Natural killer cell (primary cell): ENCODE measurements around the gene SEMA7A. TPM values are rescaled to one million over a fixed set of nuclear protein-coding genes. Genes with fewer than 3 reads are reported as not detected.

Experiments
- ATAC-seq, 3 donors: fragments of 150-1000 bp in 2 of 3; fragments of 200-7000 bp in 1 of 3; cut with Tn5 transposase; 1 replicate in 1 of 3; 2 replicates in 2 of 3; pipeline ENCODE4 v1.10.0; 2021; ENCODE audit warnings: mild to moderate bottlenecking in 2 of 3, moderate library complexity in 2 of 3
- DNase-seq, 2 donors: peaks; one replicate each; pipeline versions ENCODE4 v3.0.0 to v3.0.0-alpha.2; 2013 to 2021; ENCODE audit warnings: mixed read lengths in 1 of 2
- H3K27ac ChIP-seq: one replicate; pipeline ENCODE4 v1.5.1; 2013; ENCODE audit warnings: mild to moderate bottlenecking, low read length
- H3K27me3 ChIP-seq: one replicate; pipeline ENCODE4 v1.6.1; 2013; ENCODE audit warnings: low read length; ENCODE audit not compliant: control insufficient read depth, insufficient read depth
- H3K36me3 ChIP-seq: one replicate; pipeline ENCODE4 v1.6.1; 2013; ENCODE audit warnings: low read length; ENCODE audit not compliant: control insufficient read depth, insufficient read depth
- H3K4me1 ChIP-seq: one replicate; pipeline ENCODE4 v1.6.1; 2013; ENCODE audit warnings: low read length; ENCODE audit not compliant: control insufficient read depth, insufficient read depth
- H3K4me3 ChIP-seq: one replicate; pipeline ENCODE4 v1.5.1; 2013; ENCODE audit warnings: low read length
- H3K9me3 ChIP-seq: one replicate; pipeline ENCODE4 v1.6.1; 2013; ENCODE audit warnings: low read length; ENCODE audit not compliant: control insufficient read depth, insufficient read depth
- H3K27ac Mint-ChIP-seq, 2 donors: one replicate each; pipeline ENCODE4 v1.8.0; 2022; ENCODE audit warnings: mild to moderate bottlenecking in 2 of 2, mixed read lengths in 2 of 2, moderate library complexity in 1 of 2
- H3K27me3 Mint-ChIP-seq, 2 donors: one replicate each; pipeline ENCODE4 v1.8.0; 2022; ENCODE audit warnings: low read depth in 2 of 2, mixed read lengths in 2 of 2
- H3K36me3 Mint-ChIP-seq: one replicate; pipeline ENCODE4 v1.8.0; 2022; ENCODE audit warnings: mixed read lengths
- H3K4me1 Mint-ChIP-seq, 2 donors: one replicate each; pipeline ENCODE4 v1.8.0; 2022; ENCODE audit warnings: mixed read lengths in 2 of 2
- H3K4me3 Mint-ChIP-seq: one replicate; pipeline ENCODE4 v1.8.0; 2022; ENCODE audit warnings: mild to moderate bottlenecking, moderate library complexity, mixed read lengths
- H3K9me3 Mint-ChIP-seq, 2 donors: one replicate each; pipeline ENCODE4 v1.8.0; 2022; ENCODE audit warnings: mixed read lengths in 2 of 2
- CTCF ChIP-seq: fragments of 200-600 bp; IDR thresholded peaks from one replicate; pipeline ENCODE4 v1.8.0; 2022; ENCODE audit warnings: antibody characterized with exemption
- WGBS: methylation state at CpG from one replicate; pipeline ENCODE4 v1.1.7; 2013; ENCODE audit warnings: missing lambda C conversion rate; ENCODE audit not compliant: insufficient coverage; 5-methylcytosine and 5-hydroxymethylcytosine counted together
- intact Hi-C: fragments of 100-400 bp; cut with micrococcal nuclease; formaldehyde crosslinking; loops from one replicate; pipeline ENCODE4 v1.14.2; 2022
- total RNA-seq, 4 donors: library from RNA; stranded (reverse); fragments of 120-200 nt in 1 of 4; gene quantifications; one replicate each; pipeline versions ENCODE4 v1.2.3 to v1.2.4, GENCODE V29; 2013 to 2022

The SEMA7A gene
- total RNA-seq, 3 donors from 2014 or later (not counting 1 experiment from before 2014, with no cell fraction given), result 4.7 to 46.2 (median 9.0) TPM

- WGBS, result 91% methylated on average over 2 of the region's 2 CpGs
- intact Hi-C loops, result no loop called here
- H3K4me3 Mint-ChIP-seq, result no peak overlapping the region
Observed at GRCh38 chr15:74464897-74465296, 31.1 kb upstream of the SEMA7A start.

DNA sequence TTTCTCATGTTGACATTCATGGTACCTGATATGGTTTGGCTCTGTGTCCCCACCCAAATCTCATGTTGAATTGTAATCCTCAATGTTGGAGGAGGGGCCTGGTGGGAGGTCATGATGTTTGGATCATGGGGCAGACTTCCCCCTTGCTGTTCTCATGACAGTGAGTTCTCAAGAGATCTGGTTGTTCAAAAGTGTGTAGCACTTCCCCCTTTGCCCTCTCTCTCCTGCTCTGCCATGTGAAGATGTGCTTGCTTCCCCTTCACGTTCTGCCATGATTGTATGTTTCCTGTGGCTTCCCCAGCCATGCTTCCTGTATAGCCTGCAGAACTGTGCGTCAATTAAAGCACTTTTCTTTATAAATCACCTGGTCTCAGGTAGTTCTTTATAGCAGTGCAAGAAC lies 30.5 kb upstream of the SEMA7A start:
- 25% methylated on average over 2 of the region's 2 CpGs for WGBS
- no peaks in the 10 kb centered on the region for H3K36me3 Mint-ChIP-seq
- no peaks in the 10 kb centered on the region for H3K9me3 ChIP-seq
- H3K4me1 Mint-ChIP-seq, result peaks cover 14 to 25% of the 10 kb centered on the region in 2 donors
- DNase-seq, result no peak
- H3K27ac ChIP-seq, result no peak overlapping the region
- H3K4me3 ChIP-seq, result no peak overlapping the region
- no peaks in the 10 kb centered on the region for H3K27me3 ChIP-seq
- no peaks in the 10 kb centered on the region for H3K9me3 Mint-ChIP-seq
- no peak for ATAC-seq
- H3K27ac Mint-ChIP-seq, result no peak overlapping the region
- no peak overlapping the region for H3K4me3 Mint-ChIP-seq
- H3K4me1 ChIP-seq, result peaks cover 14% of the 10 kb centered on the region
- TF ChIP-seq CTCF, result no peak
- no peaks in the 10 kb centered on the region for H3K27me3 Mint-ChIP-seq
- intact Hi-C loops, result no loop called here
- H3K36me3 ChIP-seq, result no peaks in the 10 kb centered on the region

More at GRCh38 chr15:74464897-74465296, 31.1 kb upstream of the SEMA7A start:
- no peaks in the 10 kb centered on the region for H3K27me3 ChIP-seq
- DNase-seq (no peak), ATAC-seq (no peak)
- peaks cover 12% of the 10 kb centered on the region for H3K4me1 ChIP-seq
- no peak overlapping the region for H3K27ac Mint-ChIP-seq
- no peak for TF ChIP-seq CTCF
- no peaks in the 10 kb centered on the region for H3K9me3 ChIP-seq
- no peak overlapping the region for H3K4me3 ChIP-seq
- H3K9me3 Mint-ChIP-seq, result no peaks in the 10 kb centered on the region
- peaks cover 14 to 25% of the 10 kb centered on the region in 2 donors for H3K4me1 Mint-ChIP-seq
- no peaks in the 10 kb centered on the region for H3K27me3 Mint-ChIP-seq
- H3K36me3 ChIP-seq, result no peaks in the 10 kb centered on the region
- H3K27ac ChIP-seq, result no peak overlapping the region
- no peaks in the 10 kb centered on the region for H3K36me3 Mint-ChIP-seq

- H3K27me3 ChIP-seq, result no peaks in the 10 kb centered on the region
- Mint-ChIP-seq H3K4me3 (peak overlapping the region; percentile 25), H3K27me3 (no peaks in the 10 kb centered on the region), H3K36me3 (no peaks in the 10 kb centered on the region), H3K9me3 (no peaks in the 10 kb centered on the region), H3K4me1 (peaks cover 14 to 29% of the 10 kb centered on the region in 2 donors), H3K27ac (no peak overlapping the region)
- no peak overlapping the region for H3K4me3 ChIP-seq
- DNase-seq, result no peak
- H3K36me3 ChIP-seq, result no peaks in the 10 kb centered on the region
- ATAC-seq, result no peak
- H3K4me1 ChIP-seq, result peaks cover 14% of the 10 kb centered on the region
- no peaks in the 10 kb centered on the region for H3K9me3 ChIP-seq
- no peak overlapping the region for H3K27ac ChIP-seq
- intact Hi-C loops, result no loop called here
- no peak for TF ChIP-seq CTCF
Observed at GRCh38 chr15:74463634-74464033, 29.9 kb upstream of the SEMA7A start.

- H3K4me1 Mint-ChIP-seq, result peaks cover 14 to 32% of the 10 kb centered on the region in 2 donors
- ATAC-seq, result no peak
- H3K27ac ChIP-seq, result no peak overlapping the region
Observed at GRCh38 chr15:74461847-74462511, 28.2 kb upstream of the SEMA7A start.

More at GRCh38 chr15:74461847-74462511, 28.2 kb upstream of the SEMA7A start:
- Histone ChIP-seq H3K36me3 (peaks cover 3% of the 10 kb centered on the region), H3K4me3 (peak overlapping the region; percentile 90), H3K27me3 (no peaks in the 10 kb centered on the region), H3K4me1 (peaks cover 14% of the 10 kb centered on the region), H3K9me3 (no peaks in the 10 kb centered on the region)
- no peak for DNase-seq
- Mint-ChIP-seq H3K4me3 (peak overlapping the region; percentile 86), H3K27me3 (no peaks in the 10 kb centered on the region), H3K36me3 (no peaks in the 10 kb centered on the region), H3K9me3 (no peaks in the 10 kb centered on the region), H3K27ac (peak overlapping the region; percentile 87)
- intact Hi-C loops, result loop anchor here (1.0 to 2.0 kb wide), 2 partner anchors 27 to 79 kb away; partner anchors contain the start of gene ARID3B
- 51% methylated on average over 7 of the region's 8 CpGs for WGBS
- TF ChIP-seq CTCF, result no peak
